Stimulated activated CD4-positive, alpha-beta T cell treated with anti-CD3 and anti-CD28 coated beads, Interleukin-4, amount 100 ng/mL, for 48 hours (primary cell): ENCODE data around the gene MCUR1.
"Not testable (repeated sequence)": the region's sequence is repeated elsewhere in the genome, so short reads cannot be mapped to it uniquely, and the experiment has no call there.

Experiments used
- DNase-seq, 2 donors: peaks; one replicate each; pipeline ENCODE4 v3.0.0-alpha.2; 2020; ENCODE audit warnings: low read depth in 2 of 2

MCUR1 gene

DNA sequence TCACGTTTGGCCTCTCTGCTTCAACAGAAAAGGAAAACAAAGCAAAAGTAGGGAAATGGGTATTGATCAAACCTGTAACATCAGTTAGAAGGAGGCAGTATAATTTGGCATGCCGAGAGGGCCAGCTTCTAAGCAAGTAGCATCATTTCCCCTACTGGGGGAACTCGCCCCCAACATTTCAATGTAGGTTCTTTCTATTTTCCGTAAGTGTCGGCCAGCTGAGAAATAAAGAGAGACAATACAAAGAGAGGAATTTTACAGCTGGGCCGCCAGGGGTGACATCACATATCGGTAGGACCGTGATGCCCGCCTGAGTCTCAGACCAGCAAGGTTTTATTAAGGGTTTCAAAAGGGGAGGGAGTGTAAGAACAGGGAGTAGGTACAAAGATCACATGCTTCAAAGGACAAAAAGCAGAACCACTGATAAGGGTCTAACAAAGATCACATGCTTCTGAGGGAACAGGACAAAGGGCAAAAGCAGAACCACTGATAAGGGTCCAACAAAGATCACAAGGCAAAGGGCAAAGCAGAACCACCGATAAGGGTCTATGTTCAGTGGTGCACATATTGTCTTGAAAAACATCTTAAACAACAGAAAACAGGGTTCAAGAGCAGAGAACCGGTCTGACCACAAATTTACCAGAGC is 14.4 kb upstream of the MCUR1 start:
- DNase-seq = not testable (repeated sequence)

DNA sequence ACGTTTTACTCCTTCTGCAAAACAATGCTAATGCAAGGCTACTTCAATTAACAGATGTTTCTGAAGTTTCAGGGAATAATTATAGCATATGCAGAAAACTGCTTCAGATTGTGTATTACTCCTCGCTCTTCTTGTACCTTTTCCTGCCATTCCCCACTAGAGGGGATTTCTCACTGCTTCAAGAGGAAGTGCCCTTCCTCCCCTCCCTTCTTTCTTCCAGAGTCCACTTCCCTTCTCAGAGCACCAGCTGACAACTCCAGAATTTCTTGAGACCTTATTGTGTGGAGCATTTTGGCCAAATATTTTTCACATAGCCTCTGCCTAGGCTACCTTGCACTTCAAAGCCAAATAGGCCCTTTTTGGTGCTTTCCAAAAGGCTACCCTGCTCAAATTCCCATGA is 12.7 kb upstream of the MCUR1 start:
- no peak for DNase-seq

DNA sequence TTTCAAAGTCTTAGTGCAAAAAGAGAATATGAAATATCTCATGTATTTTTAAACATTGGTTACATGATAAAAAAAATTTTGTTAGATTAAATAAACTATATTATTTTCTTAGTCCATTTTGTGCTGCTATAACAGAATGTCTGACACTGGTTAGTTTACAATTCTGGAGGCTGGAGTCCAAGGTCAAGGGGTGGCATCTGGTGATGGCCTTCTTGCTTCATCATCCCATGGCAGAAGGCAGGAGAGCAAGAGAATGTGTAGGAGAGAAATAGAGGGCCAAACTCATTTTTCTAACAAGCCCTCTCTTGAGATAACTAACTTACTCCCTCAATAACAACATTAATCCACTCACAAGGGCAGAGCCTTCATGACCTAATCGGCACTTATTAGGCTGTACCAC is 11.5 kb upstream of the MCUR1 start:
- DNase-seq = no peak

DNA sequence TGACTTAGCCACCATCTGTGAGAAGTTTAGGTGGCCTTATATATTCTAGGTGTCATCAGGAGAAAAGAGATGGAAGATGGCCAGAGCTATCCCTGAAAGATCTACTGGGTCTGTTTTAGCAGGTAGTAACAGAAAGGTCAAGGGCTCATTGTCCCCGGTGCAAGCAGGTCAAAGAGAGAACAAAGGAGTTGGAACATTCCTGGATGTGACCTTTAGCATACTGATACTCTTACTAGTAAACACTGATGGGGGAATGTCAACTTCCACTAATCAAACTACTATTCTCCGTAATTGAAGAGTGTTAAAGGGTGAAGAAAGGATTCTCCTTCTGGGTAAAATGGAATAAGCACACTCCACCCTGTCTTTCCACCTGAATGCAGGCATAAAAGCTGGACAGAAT is 4.0 kb upstream of the MCUR1 start:
- DNase-seq = no peak

DNA sequence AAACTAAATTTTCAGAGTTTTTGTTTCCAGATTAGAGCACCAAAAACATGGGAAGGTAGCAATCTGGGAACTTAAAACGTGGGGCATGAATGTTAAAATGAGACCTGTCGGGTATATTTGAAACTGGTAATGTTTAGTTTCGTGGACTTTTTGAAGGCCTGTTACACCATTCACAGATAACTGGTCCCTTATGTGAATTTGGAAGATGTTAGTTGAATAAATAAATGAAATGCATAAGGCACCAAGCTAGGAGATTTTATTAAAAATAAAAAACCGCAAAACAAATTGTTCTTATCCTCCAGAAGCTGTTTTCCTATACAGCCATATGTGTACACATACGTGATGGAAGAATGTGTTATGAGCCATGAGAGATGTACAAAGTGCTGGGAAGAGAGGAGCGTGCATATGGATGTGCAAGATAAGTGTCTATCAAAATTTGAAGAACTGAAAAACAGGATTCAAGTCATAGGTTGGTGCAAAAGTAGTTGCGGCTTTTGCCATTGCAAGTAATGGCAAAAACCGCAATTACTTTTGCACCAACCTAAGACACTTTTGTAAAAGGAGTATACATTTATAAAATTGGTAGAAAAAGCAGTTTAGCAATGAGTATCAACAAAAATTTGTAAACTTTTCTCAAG is 700 bp upstream of the MCUR1 start:
- no peak for DNase-seq

DNA sequence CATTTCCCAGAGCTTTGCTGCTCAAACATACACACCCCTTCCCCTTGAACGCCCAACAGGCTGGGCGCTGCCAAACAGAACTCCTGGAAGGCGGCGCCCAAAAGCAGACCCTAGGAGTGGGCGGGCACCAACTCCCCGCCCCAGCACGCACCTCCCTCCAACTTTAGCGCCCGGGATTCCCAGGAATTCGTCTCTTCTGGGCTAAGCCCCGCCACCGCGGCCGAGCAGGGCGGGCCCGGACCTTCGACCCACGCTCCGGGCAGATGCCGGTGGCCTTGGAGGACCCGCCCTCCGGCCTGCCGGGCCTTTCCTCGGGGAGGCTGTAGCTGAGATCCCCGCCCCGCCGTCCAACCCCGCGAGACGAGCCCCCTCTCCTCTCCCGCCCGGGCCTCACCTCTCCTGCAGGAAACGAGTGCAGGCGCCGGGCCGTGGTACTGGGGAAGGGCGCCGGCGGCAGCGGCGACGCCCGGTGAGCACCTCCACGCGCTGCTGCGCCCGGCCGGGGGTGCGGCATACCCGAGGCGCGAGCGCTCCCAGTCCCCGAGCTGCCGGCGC is 659 bp downstream of the MCUR1 start:
- DNase-seq = no peak

DNA sequence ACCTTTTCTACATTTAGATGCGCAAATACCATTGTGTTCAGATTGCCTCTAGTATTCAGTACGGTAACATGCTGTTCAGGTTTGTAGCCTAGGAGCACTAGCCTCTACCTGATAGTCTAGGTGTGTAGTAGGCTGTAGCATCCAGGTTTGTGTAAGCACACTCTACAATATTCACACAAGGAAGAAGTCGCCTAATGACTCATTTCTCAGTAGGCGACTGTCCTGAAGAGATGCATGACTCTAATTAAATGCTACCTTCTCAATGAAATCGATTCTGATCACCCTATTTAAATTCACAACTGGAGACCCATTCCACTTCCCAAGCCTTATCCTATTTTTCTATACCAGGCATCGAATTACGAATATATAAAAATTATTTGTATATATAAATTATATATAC is 1.3 kb downstream of the MCUR1 start:
- no peak for DNase-seq

DNA sequence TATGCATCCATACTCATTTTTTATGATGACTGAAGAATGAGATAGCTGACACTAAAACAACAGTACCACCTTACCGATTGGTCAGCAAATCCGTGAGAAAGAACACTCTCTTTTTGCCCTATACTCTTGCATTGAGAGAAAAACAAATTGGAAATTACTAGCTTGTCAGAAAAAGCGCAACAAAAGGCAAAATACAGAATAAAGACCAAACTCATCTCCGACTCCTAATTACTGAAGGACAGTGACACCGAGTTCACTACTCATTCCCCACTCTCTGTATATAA is 2.1 kb downstream of the MCUR1 start:
- DNase-seq = no peak

DNA sequence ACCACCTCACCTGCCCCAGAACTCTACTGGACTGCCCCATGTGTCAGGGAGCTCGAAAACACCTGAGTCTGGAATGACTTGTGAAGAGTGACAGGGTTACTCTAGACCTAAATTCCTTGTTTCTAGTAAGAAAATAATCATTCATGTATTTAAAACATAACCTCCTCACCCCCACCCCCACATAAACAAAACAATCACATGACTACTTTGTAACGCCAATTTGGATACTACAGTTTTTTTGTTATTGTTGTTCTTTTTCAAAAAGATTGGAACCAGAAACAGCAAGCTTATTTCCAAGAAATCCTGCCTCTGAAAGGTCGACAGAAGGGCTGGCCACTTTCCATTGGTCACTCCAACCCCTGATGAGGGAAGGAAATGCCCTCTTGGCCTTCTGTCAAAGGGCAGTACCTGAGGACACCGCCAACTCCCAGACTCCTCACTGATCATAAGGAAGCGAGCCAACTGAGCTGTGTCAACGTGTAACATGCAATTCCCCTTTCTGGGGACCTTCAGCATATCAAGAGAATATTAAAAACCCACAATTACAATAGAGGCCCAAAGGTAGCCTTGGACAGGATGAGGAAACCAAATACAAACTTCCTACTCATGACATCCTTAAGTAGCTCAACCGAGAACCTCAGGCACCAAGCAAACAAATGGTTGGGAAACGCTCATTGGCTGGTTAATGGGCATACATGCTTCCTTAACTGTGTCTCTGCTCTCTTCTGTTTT is 2.6 kb downstream of the MCUR1 start:
- no peak for DNase-seq

DNA sequence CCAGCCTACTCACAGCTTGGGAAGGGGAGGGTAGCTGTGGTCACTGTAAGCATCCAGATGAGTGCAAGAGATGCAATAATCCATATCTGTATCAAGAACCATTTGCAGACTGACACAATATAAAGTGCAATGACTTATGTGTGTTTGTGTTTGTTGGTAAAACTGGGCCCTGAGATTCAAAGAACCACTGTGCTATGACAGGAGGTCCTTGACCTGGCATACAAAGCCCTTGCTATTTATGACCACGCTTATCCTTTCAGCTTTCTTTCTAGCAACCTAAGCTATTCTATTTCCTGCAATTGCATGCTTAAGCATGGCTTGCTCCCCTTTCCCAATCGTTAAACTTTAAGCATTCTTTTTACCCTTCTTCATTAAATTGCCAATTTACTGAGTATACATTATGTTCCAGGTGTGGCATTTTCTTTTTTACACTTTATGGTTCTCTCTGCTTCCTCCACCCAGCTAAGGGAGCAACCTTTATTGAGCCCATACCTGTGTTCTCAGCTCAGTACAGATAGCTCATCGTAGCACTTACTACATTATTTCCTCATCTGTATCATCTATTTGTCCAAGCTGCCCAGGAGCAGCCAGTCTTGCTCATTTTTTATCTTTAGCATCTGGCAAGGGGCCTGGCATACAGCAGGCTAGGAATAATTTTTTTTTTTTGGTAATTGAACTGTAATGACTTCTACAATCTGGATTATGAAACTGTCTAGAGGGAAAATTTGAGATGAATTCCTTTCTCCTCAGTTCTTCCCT is 3.5 kb downstream of the MCUR1 start:
- DNase-seq = no peak

DNA sequence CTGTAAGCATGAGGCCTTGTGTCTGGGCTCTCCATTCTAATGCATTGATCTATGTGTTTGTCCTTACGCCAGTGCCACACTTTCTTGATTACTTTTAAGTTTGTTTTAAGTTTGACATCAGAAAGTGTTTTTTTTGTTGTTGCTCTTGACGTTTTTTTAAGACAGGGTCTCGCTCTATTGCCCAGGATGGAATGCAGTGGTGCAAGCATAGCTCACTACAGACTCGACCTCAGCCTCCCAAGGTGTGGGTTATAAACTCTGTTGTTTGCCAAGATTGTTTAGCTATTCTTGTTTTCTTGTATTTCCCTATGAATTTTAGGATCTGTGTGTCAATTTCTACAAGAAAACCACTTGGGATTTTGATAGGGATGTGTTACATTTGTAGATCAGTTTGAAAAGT is 5.6 kb downstream of the MCUR1 start:
- DNase-seq = no peak

DNA sequence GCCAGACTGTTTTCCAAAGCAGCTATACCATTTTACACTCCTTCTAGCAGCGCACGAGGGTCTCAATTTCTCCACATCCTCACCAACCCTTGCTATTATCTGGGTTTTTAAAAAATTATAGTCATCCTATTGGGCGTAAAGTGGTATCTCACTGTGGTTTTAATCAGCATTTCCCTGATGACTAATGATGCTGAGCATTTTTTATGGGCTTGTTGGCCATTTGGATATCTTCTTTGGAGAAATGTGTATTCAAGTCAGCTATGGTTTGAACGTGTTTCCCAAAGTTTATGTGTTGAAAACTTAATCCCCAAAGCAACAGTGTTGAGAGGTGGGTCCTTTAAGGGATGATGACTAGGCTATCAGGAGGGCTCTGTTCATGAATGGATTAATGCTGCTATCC is 6.7 kb downstream of the MCUR1 start:
- DNase-seq = no peak

DNA sequence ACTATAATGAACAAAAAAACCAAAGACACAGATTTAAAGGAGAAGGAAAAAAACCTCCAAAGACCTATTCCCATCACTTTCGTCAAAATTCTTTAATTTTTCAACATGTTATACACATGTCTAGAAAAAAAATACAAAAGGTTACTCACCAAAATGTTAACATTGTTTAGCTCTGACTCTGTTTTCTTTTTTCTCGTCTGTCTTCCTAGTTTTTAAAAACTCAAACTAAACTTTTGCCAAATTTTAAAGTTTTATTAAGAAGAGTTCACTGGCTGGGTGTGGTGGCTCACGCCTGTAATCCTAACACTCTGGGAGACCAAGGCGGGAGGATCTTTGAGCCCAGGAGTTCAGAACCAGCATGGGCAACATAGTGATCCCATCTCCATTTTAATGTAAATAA is 10.8 kb downstream of the MCUR1 start:
- no peak for DNase-seq

DNA sequence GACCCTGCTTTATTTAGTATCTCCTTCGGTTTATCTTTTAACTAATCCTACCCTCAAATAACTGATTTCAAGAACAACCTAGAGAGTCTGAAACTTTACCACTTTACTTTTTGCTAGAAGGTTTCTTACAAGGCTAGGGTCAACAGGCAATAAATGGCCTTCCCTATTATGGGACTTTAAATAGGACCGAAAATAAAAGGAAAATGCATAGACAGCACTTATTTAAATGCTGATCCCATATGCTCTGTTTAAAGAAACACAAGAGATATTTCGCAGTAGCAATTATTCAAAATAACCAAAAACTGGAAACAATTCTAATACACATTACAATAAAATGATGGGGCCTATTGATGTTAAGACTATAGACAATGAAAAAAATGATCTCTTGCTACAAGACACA is 13.7 kb downstream of the MCUR1 start:
- DNase-seq = no peak

DNA sequence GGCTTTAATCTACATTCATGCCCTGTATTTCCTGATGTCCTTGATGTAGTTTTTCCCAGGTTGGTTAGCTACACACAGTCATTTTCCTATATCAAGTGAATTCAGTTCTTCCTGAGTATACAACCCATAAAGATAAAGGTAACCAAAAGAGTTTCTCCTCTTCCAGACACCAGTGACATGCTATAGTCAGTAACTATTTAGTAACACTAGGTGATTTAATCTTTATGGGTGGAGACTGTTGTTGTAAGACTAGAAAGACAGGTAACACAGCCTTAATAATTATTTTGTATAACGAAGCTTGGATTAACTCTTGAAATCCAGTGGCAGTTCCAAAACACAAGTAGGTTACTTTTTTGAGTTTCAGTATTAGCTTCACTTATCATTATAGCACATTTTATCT is 17.6 kb downstream of the MCUR1 start:
- DNase-seq = no peak

DNA sequence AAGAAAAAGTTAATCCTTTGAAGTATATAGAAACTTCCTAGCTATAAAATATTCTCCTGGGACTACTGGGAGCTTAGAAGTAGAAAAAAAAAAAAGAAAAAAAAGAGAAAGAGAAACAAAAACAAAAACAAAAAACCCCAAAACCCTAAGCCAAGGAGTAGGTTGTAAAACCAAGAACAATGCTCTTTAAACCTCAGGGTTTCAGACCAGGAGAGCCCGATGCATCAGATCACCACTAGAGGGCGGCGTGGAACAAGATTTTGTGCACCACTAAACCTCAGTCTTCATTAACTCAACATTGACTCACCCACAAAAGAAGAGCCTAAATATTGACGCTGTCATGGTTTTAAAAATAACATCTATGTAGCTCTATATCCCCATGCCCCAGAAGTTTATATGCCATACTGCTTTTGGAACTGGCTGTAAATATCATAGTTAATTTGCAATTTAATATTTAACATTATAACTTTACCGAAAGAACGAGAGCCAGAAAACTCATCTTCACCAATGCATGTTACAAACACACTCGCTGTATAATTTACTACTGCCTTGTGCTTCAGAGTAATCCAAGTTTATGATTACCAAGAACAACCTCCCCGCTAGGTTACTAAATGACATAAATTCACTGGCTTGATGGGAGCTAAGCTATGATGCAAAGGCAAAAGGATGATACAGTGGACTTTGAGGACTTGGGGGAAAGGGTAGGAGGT is 19.2 kb downstream of the MCUR1 start:
- DNase-seq = peak; percentile 83 to 84

DNA sequence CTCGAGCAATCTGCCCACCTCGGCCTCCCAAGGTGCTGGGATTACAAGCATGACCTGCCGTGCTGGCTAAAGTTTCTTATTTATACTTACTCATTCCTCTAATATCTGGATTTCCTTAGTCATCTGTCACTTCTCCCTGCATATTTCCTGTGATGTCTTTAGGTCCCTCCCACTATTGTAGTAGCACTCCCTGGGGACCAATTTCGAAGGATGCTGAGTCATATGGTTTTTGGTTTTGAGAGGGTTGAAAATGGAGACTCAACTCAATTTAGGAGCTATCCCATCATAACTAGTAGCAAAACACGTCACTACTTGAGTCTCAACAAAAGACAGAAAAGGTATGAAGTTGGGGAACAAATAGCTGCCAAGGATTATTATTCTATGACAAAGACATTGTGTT is 20.2 kb downstream of the MCUR1 start:
- no peak for DNase-seq

DNA sequence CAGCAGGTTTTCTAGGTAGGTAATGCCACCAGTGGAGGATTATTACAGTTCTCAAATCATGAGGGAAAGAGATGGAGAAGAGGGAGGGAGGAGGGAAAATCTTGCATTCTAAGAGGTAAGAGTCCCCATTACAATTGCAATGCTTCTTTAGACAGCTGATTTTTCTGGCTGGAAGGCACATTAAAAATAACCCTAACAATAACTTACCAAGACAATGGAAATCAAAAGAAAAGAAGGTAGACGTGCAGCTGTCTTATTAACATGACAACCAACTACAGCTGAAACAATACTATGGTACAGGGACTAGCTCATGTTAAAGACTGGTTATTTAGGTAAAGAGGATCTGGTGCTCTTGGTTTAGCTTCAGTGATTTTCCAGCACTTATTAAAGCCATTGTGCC is 24.6 kb downstream of the MCUR1 start:
- no peak for DNase-seq

DNA sequence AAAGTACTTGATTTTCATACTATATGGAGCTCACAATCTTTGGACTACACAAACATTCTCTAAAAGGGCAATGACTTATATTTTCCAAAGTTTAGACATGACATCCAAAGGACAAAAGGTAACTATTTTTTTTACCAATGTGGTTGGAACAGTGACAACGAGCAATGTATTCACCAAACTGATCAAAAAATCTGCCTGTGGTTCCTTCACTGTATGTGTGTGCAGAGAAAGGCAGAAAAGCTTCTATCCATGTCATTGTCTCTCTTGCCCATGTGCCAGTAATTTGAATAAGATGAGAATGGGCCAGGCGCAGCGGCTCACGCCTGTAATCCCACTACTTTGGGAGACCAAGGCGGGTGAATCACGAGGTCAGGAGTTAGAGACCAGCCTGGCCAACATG is 25.5 kb downstream of the MCUR1 start:
- peak in 1 of 2 donors; percentile 10 for DNase-seq

DNA sequence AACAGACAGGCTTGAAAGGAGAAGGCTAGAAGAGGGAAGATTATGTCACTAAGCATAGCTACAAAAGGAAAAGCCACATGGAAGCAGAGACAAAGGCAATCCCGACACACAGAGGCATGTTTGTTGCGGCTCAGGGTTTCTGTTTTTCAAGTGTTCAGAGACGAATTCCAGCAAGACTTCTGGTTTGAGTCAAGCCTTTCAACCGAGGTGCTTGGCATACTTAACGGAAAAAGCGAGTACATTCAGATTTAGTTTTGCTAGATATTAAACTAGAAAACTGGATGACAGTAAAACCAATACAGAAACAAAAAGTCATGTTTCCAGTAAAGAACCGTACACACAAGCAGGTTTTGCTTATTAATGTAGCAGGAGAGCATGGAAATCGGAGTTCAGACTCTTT is 27.2 kb downstream of the MCUR1 start:
- DNase-seq = no peak

DNA sequence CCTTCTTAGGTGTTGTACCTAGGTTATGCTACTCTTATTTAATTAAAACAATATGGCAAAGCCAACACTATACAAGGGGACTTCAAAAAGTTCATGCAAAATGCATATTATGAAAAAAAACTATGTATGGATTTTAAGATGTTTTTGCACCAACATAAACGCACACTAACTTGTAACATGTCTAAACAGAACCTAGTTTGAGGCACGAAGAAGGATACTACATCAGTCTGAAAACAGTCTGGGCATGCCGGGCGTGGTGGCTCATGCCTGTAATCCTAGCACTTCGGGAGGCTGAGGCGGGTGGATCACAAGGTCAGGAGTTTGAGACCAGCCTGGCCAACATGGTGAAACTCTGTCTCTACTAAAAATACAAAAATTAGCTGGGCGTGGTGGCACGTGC is 34.2 kb downstream of the MCUR1 start:
- DNase-seq = not testable (repeated sequence)

DNA sequence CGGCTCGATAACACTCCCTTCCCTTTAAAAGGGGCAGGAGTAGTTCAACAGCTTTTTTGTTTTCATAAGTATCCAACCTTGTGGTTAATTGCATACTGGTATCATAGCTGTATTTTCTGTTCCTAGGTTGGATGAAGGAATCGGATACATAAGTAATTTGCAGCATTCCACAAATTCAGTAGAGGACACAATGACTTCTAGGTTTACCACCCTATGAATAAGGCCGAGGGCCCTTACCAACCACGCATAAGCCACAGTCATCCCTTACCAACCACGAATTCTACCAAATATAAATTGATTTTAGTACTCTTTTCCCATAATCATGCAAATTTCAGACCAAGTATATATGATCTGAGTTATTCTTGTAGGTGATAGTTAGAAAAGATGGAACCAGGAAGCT is 36.3 kb downstream of the MCUR1 start:
- no peak for DNase-seq
